ENCODE data around the gene THBS2. TPM values are rescaled to one million over a fixed set of nuclear protein-coding genes. Genes with fewer than 3 reads are reported as not detected.

THBS2 gene
- total RNA-seq, 1 donor from 2014 or later = 18.6 TPM

DNA sequence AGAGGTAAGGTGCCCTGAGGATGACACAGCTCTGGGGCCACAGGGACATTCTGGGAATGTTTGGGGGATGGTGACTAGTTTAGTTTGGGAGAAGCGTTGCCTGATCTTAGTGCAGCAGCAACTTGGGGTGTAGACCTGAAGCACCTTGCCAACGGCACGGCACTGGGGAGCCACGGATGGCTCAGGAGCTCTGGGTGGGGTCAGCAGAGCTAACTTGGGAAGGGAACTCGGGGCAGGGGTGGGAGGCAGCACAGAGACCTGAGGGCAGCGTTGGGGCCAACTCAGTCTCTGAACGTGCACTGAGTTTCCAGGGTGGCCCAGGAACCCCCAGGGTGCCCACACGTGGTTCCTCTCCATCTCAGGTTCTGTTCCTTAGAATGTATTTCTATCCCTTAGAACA is 14.9 kb downstream of the THBS2 start:
- Mint-ChIP-seq H3K36me3 (peaks cover 7% of the 10 kb centered on the region), H3K4me3 (no peak overlapping the region), H3K27me3 (ENCODE audit: low read depth) (peaks cover 14% of the 10 kb centered on the region), H3K4me1 (peaks cover 3% of the 10 kb centered on the region), H3K9me3 (peaks cover 7% of the 10 kb centered on the region), H3K27ac (no peak overlapping the region)
- TF ChIP-seq CTCF (IDR thresholded peaks at IDR 0.05; ENCODE audit: unreplicated experiment) = no peak
- no peak for DNase-seq (ENCODE audit: low spot score in 2 of 2, unreplicated experiment in 2 of 2)

DNA sequence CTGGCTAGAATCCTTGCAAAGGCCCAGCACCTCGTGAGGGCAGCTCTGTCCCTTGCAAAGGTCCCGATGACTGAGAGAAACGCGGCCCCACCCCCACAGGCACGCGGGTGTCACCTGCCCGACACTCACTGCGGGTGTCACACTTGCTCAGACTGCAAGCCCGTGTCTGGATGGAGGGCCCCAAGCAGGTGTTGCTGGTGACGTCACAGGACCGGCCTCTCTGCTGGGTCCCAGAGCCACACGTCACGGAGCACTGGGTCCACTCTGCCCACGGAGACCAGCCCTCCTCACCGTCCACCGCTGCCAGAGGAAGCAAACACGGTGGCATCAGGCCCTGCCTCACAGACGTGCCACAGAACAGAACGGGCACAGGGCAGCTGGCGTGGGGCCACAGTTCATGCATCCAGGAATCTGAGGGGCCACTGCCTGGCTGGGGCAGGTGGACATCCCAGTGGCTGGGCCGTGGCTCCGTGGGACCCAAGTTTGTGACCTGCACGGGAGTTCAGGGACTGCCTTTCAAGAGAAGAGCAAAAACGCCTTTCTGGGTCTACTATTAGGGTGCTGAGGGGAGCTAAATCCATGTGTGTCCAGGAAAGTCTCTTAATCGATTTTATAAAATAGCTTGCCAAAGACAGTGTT is 16.0 kb downstream of the THBS2 start:
- H3K36me3 Mint-ChIP-seq = peaks cover 12% of the 10 kb centered on the region
- no peaks in the 10 kb centered on the region for H3K4me1 Mint-ChIP-seq
- no peak for DNase-seq (ENCODE audit: low spot score in 2 of 2, unreplicated experiment in 2 of 2)
- no peak for TF ChIP-seq CTCF (IDR thresholded peaks at IDR 0.05; ENCODE audit: unreplicated experiment)
- H3K4me3 Mint-ChIP-seq = no peak overlapping the region
- H3K27ac Mint-ChIP-seq = no peak overlapping the region
- H3K9me3 Mint-ChIP-seq = peaks cover 14% of the 10 kb centered on the region
- peaks cover 14% of the 10 kb centered on the region for H3K27me3 Mint-ChIP-seq (ENCODE audit: low read depth)

- Mint-ChIP-seq H3K27ac (no peak overlapping the region), H3K36me3 (peaks cover 12% of the 10 kb centered on the region), H3K9me3 (peaks cover 14% of the 10 kb centered on the region), H3K4me3 (no peak overlapping the region), H3K27me3 (ENCODE audit: low read depth) (peaks cover 14% of the 10 kb centered on the region), H3K4me1 (no peaks in the 10 kb centered on the region)
- no peak for TF ChIP-seq CTCF (IDR thresholded peaks at IDR 0.05; ENCODE audit: unreplicated experiment)
- no peak for DNase-seq (ENCODE audit: low spot score in 2 of 2, unreplicated experiment in 2 of 2)
These were observed 16.7 kb downstream of the THBS2 start for GRCh38 chr6:169236988-169237387.

GRCh38 chr6:169236545-169236944 is 17.1 kb downstream of the THBS2 start:
- TF ChIP-seq CTCF (IDR thresholded peaks at IDR 0.05; ENCODE audit: unreplicated experiment) = no peak
- Mint-ChIP-seq H3K36me3 (peaks cover 12% of the 10 kb centered on the region), H3K4me1 (no peaks in the 10 kb centered on the region), H3K4me3 (no peak overlapping the region), H3K27ac (no peak overlapping the region), H3K27me3 (ENCODE audit: low read depth) (peaks cover 14% of the 10 kb centered on the region), H3K9me3 (peaks cover 14% of the 10 kb centered on the region)
- no peak for DNase-seq (ENCODE audit: low spot score in 2 of 2, unreplicated experiment in 2 of 2)

- Mint-ChIP-seq H3K27me3 (ENCODE audit: low read depth) (peaks cover 9% of the 10 kb centered on the region), H3K9me3 (peaks cover 14% of the 10 kb centered on the region), H3K27ac (no peak overlapping the region), H3K36me3 (peaks cover 12% of the 10 kb centered on the region), H3K4me3 (no peak overlapping the region), H3K4me1 (peaks cover under 1% of the 10 kb centered on the region)
- no peak for TF ChIP-seq CTCF (IDR thresholded peaks at IDR 0.05; ENCODE audit: unreplicated experiment)
- DNase-seq (ENCODE audit: low spot score in 2 of 2, unreplicated experiment in 2 of 2) = no peak
These were observed 18.4 kb downstream of the THBS2 start for GRCh38 chr6:169235286-169235685.

- TF ChIP-seq CTCF (IDR thresholded peaks at IDR 0.05; ENCODE audit: unreplicated experiment) = no peak
- Mint-ChIP-seq H3K27ac (no peak overlapping the region), H3K4me1 (peaks cover 7% of the 10 kb centered on the region), H3K4me3 (no peak overlapping the region), H3K9me3 (peaks cover 14% of the 10 kb centered on the region), H3K36me3 (peaks cover 12% of the 10 kb centered on the region), H3K27me3 (ENCODE audit: low read depth) (peaks cover 9% of the 10 kb centered on the region)
- DNase-seq (ENCODE audit: low spot score in 2 of 2, unreplicated experiment in 2 of 2) = no peak
These were observed 19.0 kb downstream of the THBS2 start for GRCh38 chr6:169234634-169235033.

All from mesothelial cell of epicardium (in vitro differentiated cells).